Measurements from ENCODE around the gene PTCD2. TPM values are rescaled to one million over a fixed set of nuclear protein-coding genes. Genes with fewer than 3 reads are reported as not detected.
"Not testable (repeated sequence)": the region's sequence is repeated elsewhere in the genome, so short reads cannot be mapped to it uniquely, and the experiment has no call there.

The PTCD2 gene
- total RNA-seq, 2 donors from 2014 or later: 4.4 to 7.8 TPM

GRCh38 chr5:72394688-72395087 lies 74.5 kb downstream of the PTCD2 start:
- intact Hi-C loops (cut with DNase I): no loop called here
- no peak for TF ChIP-seq CTCF (IDR thresholded peaks at IDR 0.05)

GRCh38 chr5:72397836-72398235 lies 77.7 kb downstream of the PTCD2 start:
- Histone ChIP-seq H3K27me3 (no peaks in the 10 kb centered on the region), H3K36me3 (no peaks in the 10 kb centered on the region), H3K4me3 (no peak overlapping the region), H3K4me1 (no peaks in the 10 kb centered on the region), H3K9me3 (peaks cover 10% of the 10 kb centered on the region), H3K27ac (no peak overlapping the region), H3K9ac (ENCODE audit: low read depth in 2 of 2, low read length in 2 of 2) (no peak overlapping the region)
- intact Hi-C loops (cut with DNase I): no loop called here
- no peak for TF ChIP-seq CTCF (IDR thresholded peaks at IDR 0.05)
- DNase-seq: no peak

More at GRCh38 chr5:72394688-72395087, 74.5 kb downstream of the PTCD2 start:
- no peaks in the 10 kb centered on the region for H3K27me3 ChIP-seq
- DNase-seq: no peak
- no peaks in the 10 kb centered on the region for H3K36me3 ChIP-seq
- no peak overlapping the region for H3K4me3 ChIP-seq
- no peaks in the 10 kb centered on the region for H3K9me3 ChIP-seq
- H3K9ac ChIP-seq (ENCODE audit: low read depth in 2 of 2, low read length in 2 of 2): no peak overlapping the region
- H3K4me1 ChIP-seq: no peaks in the 10 kb centered on the region
- no peak overlapping the region for H3K27ac ChIP-seq

- H3K27ac ChIP-seq: no peak overlapping the region
- intact Hi-C loops (cut with DNase I): no loop called here
- H3K9ac ChIP-seq (ENCODE audit: low read depth in 2 of 2, low read length in 2 of 2): no peak overlapping the region
- no peak for DNase-seq
- H3K36me3 ChIP-seq: no peaks in the 10 kb centered on the region
- H3K4me3 ChIP-seq: no peak overlapping the region
- H3K27me3 ChIP-seq: no peaks in the 10 kb centered on the region
- H3K9me3 ChIP-seq: peaks cover 10% of the 10 kb centered on the region
- TF ChIP-seq CTCF (IDR thresholded peaks at IDR 0.05): no peak
- H3K4me1 ChIP-seq: no peaks in the 10 kb centered on the region
Measured at GRCh38 chr5:72400950-72401349, 80.8 kb downstream of the PTCD2 start.

- Histone ChIP-seq H3K27me3 (no peaks in the 10 kb centered on the region), H3K27ac (no peak overlapping the region), H3K4me3 (no peak overlapping the region), H3K9me3 (peaks cover 10% of the 10 kb centered on the region), H3K36me3 (no peaks in the 10 kb centered on the region), H3K9ac (ENCODE audit: low read depth in 2 of 2, low read length in 2 of 2) (no peak overlapping the region), H3K4me1 (no peaks in the 10 kb centered on the region)
- no peak for TF ChIP-seq CTCF (IDR thresholded peaks at IDR 0.05)
- no peak for DNase-seq
- intact Hi-C loops (cut with DNase I): no loop called here
Measured at GRCh38 chr5:72402381-72402890, 82.3 kb downstream of the PTCD2 start.

- DNase-seq: peak; percentile 38
- H3K4me1 ChIP-seq: no peaks in the 10 kb centered on the region
- H3K9me3 ChIP-seq: peaks cover 10% of the 10 kb centered on the region
- no peak overlapping the region for H3K27ac ChIP-seq
- intact Hi-C loops (cut with DNase I): no loop called here
- H3K36me3 ChIP-seq: no peaks in the 10 kb centered on the region
- H3K9ac ChIP-seq (ENCODE audit: low read depth in 2 of 2, low read length in 2 of 2): no peak overlapping the region
- no peak for TF ChIP-seq CTCF (IDR thresholded peaks at IDR 0.05)
- H3K27me3 ChIP-seq: no peaks in the 10 kb centered on the region
- no peak overlapping the region for H3K4me3 ChIP-seq
Measured at GRCh38 chr5:72402959-72403628, 82.9 kb downstream of the PTCD2 start.

- H3K36me3 ChIP-seq; H3K4me1 ChIP-seq; H3K27me3 ChIP-seq; intact Hi-C loops (cut with DNase I); H3K4me3 ChIP-seq; DNase-seq; H3K9me3 ChIP-seq; H3K27ac ChIP-seq; H3K9ac ChIP-seq (ENCODE audit: low read depth in 2 of 2, low read length in 2 of 2): not testable (repeated sequence)
Measured at GRCh38 chr5:72404771-72405170, 84.6 kb downstream of the PTCD2 start.
